Activated B cell treated with CpG ODN at 0.5 μM for 24 hours (primary cell): ENCODE data around the gene GORASP2. TPM values are rescaled to one million over a fixed set of nuclear protein-coding genes. Genes with fewer than 3 reads are reported as not detected.

Experiments
- ATAC-seq: fragments of 200-7000 bp; cut with Tn5 transposase; one replicate; pipeline ENCODE4 v1.10.0; 2021; ENCODE audit warnings: low read depth, mild to moderate bottlenecking, moderate library complexity
- CTCF ChIA-PET: fragments of 350-600 bp; sonication (Branson Sonifier 250); formaldehyde crosslinking; loops from one replicate; lab custom pipeline; 2021; ENCODE audit warnings: antibody characterized with exemption; lab: Charles Lee
- POLR2A ChIA-PET: fragments of 350-600 bp; sonication (Branson Sonifier 250); formaldehyde crosslinking; loops from one replicate; lab custom pipeline; 2021; ENCODE audit warnings: antibody characterized with exemption; lab: Charles Lee
- DNase-seq: peaks from one replicate; pipeline ENCODE4 v3.0.0; 2022
- H3K27ac Mint-ChIP-seq: one replicate; pipeline ENCODE4 v1.8.0; 2020; ENCODE audit warnings: mixed read lengths
- H3K27me3 Mint-ChIP-seq: one replicate; pipeline ENCODE4 v1.8.0; 2021; ENCODE audit warnings: mixed read lengths
- H3K36me3 Mint-ChIP-seq: one replicate; pipeline ENCODE4 v1.8.0; 2021; ENCODE audit warnings: low read depth, mixed read lengths
- H3K4me1 Mint-ChIP-seq: one replicate; pipeline ENCODE4 v1.8.0; 2021; ENCODE audit warnings: mixed read lengths
- H3K4me3 Mint-ChIP-seq: one replicate; pipeline ENCODE4 v1.8.0; 2020; ENCODE audit warnings: mild to moderate bottlenecking, mixed read lengths
- H3K9me3 Mint-ChIP-seq: one replicate; pipeline ENCODE4 v1.8.0; 2020; ENCODE audit warnings: mixed read lengths
- intact Hi-C: fragments of 100-400 bp; cut with micrococcal nuclease; formaldehyde crosslinking; loops from one replicate; pipeline ENCODE4 v1.15.1; 2024
- total RNA-seq: library from RNA; stranded (reverse); gene quantifications from 2 replicates; pipeline ENCODE4 v1.2.3, GENCODE V29; 2022
- TF ChIP-seq, protein P1 (sequence below): fragments of 200-600 bp; IDR thresholded peaks from one replicate; pipeline ENCODE4 v1.8.0; 2022; ENCODE audit warnings: antibody characterized with exemption, mild to moderate bottlenecking

Gene GORASP2
- 60.7 and 69.7 TPM in 2 replicates for total RNA-seq

DNA sequence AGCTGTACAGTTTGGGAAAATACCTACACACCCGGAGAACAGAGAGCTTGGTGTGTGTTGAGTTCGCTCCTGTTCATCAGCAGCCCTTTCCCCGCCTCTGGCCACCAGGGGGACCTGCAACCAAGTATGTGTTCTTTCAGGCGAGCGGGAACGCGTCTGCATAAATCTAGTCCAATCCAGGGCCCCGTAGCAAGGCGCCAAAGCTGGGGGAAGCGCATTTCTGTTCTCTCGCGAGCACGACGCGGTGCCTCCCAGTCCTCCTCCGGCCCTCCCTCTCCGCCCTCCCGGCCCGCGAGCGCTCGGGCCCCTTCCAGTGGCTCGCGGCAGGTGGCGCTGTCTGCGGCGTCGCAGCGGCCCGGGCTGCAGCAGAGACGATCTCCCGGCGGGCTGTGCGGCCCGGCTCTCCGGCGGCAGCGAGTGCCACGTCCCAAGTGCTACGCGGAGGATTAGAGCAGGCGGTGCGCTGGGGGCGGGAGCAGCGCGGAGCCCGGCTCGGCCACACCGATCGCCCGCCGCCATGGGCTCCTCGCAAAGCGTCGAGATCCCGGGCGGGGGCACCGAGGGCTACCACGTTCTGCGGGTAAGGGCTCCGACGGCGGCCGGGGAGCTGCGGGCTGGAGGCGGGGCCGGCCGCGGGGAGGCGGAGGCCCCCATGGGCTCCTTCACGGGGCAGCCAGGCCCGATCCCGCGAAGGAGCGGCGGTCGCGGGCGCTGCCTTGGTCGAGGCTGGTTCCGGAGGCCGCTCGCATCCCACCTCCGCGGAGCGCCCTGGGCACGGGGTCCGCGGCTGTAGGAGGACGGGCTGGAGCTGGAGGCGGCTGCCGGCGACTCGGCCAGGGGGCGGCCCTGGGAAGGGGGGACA, at the start of gene GORASP2:
Gene GORASP2, plus strand, starts transcription at position 430 of the 862 bp plus-strand sequence. Its CDS starts 88 bp downstream, at position 518.
- Mint-ChIP-seq H3K27me3 (no peaks in the 10 kb centered on the region), H3K4me1 (peaks cover 38% of the 10 kb centered on the region), H3K4me3 (peak within 1 kb of the TSS; percentile 90), H3K27ac (peak within 1 kb of the TSS; percentile 88), H3K9me3 (peaks cover 2% of the 10 kb centered on the region), H3K36me3 (peaks cover 7% of the 10 kb centered on the region)
- POLR2A ChIA-PET = interaction anchor here (0.8 to 3.3 kb wide), 12 partner anchors 21 to 1509 kb away, joined by 3 to 21 read pairs (median 4); partner anchors contain the start of genes DCAF17, ERICH2 and METTL8
- CTCF ChIA-PET = interaction anchor here (0.7 to 3.0 kb wide), 15 partner anchors 9 to 519 kb away, joined by 3 to 14 read pairs (median 4); partner anchors contain the start of genes DCAF17 and METTL8
- TF ChIP-seq, protein P1, sequence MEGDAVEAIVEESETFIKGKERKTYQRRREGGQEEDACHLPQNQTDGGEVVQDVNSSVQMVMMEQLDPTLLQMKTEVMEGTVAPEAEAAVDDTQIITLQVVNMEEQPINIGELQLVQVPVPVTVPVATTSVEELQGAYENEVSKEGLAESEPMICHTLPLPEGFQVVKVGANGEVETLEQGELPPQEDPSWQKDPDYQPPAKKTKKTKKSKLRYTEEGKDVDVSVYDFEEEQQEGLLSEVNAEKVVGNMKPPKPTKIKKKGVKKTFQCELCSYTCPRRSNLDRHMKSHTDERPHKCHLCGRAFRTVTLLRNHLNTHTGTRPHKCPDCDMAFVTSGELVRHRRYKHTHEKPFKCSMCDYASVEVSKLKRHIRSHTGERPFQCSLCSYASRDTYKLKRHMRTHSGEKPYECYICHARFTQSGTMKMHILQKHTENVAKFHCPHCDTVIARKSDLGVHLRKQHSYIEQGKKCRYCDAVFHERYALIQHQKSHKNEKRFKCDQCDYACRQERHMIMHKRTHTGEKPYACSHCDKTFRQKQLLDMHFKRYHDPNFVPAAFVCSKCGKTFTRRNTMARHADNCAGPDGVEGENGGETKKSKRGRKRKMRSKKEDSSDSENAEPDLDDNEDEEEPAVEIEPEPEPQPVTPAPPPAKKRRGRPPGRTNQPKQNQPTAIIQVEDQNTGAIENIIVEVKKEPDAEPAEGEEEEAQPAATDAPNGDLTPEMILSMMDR = peak; percentile 75
- DNase-seq (peak; percentile 96), ATAC-seq (peak; percentile 93)
- intact Hi-C loops = loop anchor here (1.0 to 10.0 kb wide), 14 partner anchors 21 to 1626 kb away; partner anchors contain the start of genes DCAF17, DLX2, DYNC1I2 and HAT1

DNA sequence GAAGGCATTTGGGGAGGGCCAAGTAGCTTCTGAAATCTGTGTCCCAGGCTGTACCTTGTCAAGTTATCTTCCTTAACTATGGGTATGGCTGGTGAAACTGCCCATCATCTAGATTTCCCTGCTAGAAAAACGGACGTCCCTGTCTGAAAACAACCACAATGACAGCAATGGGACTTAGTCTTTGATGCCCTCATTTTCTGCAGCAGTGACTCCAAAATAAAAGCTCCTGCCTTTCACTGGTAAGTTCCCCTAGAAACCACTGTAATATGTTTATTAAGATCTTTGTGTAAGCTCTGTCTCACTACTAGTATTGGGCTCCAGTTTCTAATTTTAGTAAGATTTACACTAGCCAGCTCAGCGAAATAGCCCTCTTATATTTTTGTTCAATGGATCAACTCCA, 47.2 kb upstream of the GORASP2 start:
- TF ChIP-seq, protein P1 = no peak
- Mint-ChIP-seq H3K9me3 (no peaks in the 10 kb centered on the region), H3K4me3 (no peak overlapping the region), H3K4me1 (peaks cover 10% of the 10 kb centered on the region), H3K36me3 (no peaks in the 10 kb centered on the region), H3K27me3 (peaks cover 11% of the 10 kb centered on the region), H3K27ac (no peak overlapping the region)
- DNase-seq = no peak
- intact Hi-C loops = no loop called here
- POLR2A ChIA-PET = no interaction called here
- ATAC-seq = no peak
- CTCF ChIA-PET = interaction anchor here (2.6 kb wide), 1 partner anchor 9 kb away, joined by 10 read pairs; no protein-coding TSS in a partner anchor

DNA sequence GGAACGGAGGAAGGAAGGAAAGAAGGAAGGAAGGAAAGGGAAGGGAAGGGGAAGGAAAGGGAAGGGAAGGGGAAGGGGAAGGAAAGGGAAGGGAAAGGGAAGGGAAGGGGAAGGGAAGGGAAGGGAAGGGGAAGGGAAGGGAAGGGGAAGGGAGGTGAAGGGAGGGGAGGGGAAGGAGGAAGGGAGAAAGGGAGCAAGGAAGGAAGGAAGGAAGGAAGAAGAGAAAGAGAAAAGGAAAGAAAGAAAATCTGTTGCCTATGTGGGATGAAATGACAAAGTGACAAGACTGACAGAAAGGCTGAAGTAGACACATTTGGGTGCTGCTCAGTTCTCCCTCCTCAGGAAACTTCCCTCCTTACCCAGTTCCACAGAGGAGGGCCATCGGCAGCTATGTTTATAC, 46.3 kb upstream of the GORASP2 start:
- Mint-ChIP-seq H3K4me3 (no peak overlapping the region), H3K27me3 (peaks cover 11% of the 10 kb centered on the region), H3K4me1 (peaks cover 10% of the 10 kb centered on the region), H3K36me3 (no peaks in the 10 kb centered on the region), H3K9me3 (no peaks in the 10 kb centered on the region), H3K27ac (no peak overlapping the region)
- intact Hi-C loops = no loop called here
- CTCF ChIA-PET = interaction anchor here (2.6 kb wide), 1 partner anchor 10 kb away, joined by 10 read pairs; no protein-coding TSS in a partner anchor
- no peak for DNase-seq
- ATAC-seq = no peak
- POLR2A ChIA-PET = no interaction called here
- TF ChIP-seq, protein P1 = no peak

DNA sequence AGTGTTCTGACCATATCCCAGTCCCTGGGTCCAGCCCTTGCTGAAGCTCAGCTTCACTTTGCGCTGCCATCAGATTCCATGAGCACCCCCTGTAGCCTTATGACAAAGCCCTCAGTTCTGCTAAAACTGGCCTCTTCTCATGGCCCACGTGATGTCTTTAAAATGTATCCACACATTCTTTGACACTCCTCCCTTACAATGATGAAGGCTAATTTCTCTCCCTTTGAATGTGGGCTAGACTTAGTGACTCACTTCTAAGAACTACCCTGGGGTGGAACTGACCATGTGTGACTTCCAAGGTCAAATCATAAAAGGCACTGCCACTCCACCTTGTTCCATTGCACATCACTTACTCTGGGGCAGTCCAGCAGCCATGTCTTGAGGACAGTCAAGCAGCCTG, 45.4 kb upstream of the GORASP2 start:
- H3K4me3 Mint-ChIP-seq = no peak overlapping the region
- DNase-seq (no peak), ATAC-seq (no peak)
- intact Hi-C loops = no loop called here
- H3K36me3 Mint-ChIP-seq = no peaks in the 10 kb centered on the region
- ChIA-PET POLR2A (no interaction called here), CTCF (no interaction called here)
- no peaks in the 10 kb centered on the region for H3K9me3 Mint-ChIP-seq
- H3K27me3 Mint-ChIP-seq = peaks cover 11% of the 10 kb centered on the region
- H3K27ac Mint-ChIP-seq = no peak overlapping the region
- peaks cover 3% of the 10 kb centered on the region for H3K4me1 Mint-ChIP-seq
- TF ChIP-seq, protein P1 = no peak
